Astrocyte (in vitro differentiated cells and primary cell): ENCODE results near the gene NOL11. TPM values are rescaled to one million over a fixed set of nuclear protein-coding genes. Genes with fewer than 3 reads are reported as not detected.

Source experiments
- DNase-seq: peaks from one replicate; pipeline ENCODE4 v3.0.0-alpha.2; 2010; ENCODE audit warnings: low read depth
- FAIRE-seq: peaks from 2 replicates; lab custom pipeline; 2011; peaks lifted over from hg19 to GRCh38; lab: Jason Lieb, UNC
- H2AFZ ChIP-seq: 2 replicates; pipeline ENCODE4 v1.6.0; 2012; ENCODE audit warnings: low read depth, low read length, inconsistent platforms
- H3K27ac ChIP-seq: 2 replicates; pipeline ENCODE4 v1.5.1; 2011; ENCODE audit warnings: low read depth, low read length, inconsistent platforms
- H3K27me3 ChIP-seq: 2 replicates; pipeline ENCODE4 v1.6.0; 2011; ENCODE audit warnings: low read length, inconsistent platforms; ENCODE audit not compliant: insufficient read depth
- H3K36me3 ChIP-seq: 2 replicates; pipeline ENCODE4 v1.5.1; 2011; ENCODE audit warnings: low read length, inconsistent platforms; ENCODE audit not compliant: insufficient read depth
- H3K4me1 ChIP-seq: 2 replicates; pipeline ENCODE4 v1.5.1; 2011; ENCODE audit warnings: low read length, inconsistent platforms; ENCODE audit not compliant: insufficient read depth
- H3K4me2 ChIP-seq: 2 replicates; pipeline ENCODE4 v1.6.0; 2012; ENCODE audit warnings: low read length, inconsistent platforms
- H3K4me3 ChIP-seq: 2 replicates; pipeline ENCODE4 v1.5.1; 2011; ENCODE audit warnings: low read depth, mild to moderate bottlenecking, low read length, inconsistent platforms; ENCODE audit not compliant: insufficient read depth
- H3K79me2 ChIP-seq: 2 replicates; pipeline ENCODE4 v1.6.0; 2012; ENCODE audit warnings: mild to moderate bottlenecking, low read length, inconsistent platforms; ENCODE audit not compliant: insufficient read depth
- H3K9ac ChIP-seq: 2 replicates; pipeline ENCODE4 v1.6.0; 2012; ENCODE audit warnings: mild to moderate bottlenecking, low read length, inconsistent platforms
- H3K9me3 ChIP-seq: 2 replicates; pipeline ENCODE4 v1.5.1; 2012; ENCODE audit warnings: low read depth, mild to moderate bottlenecking, low read length, inconsistent platforms; ENCODE audit not compliant: insufficient read depth
- H4K20me1 ChIP-seq: 2 replicates; pipeline ENCODE4 v1.6.0; 2012; ENCODE audit warnings: low read length, inconsistent platforms; ENCODE audit not compliant: insufficient read depth
- H3K27ac Mint-ChIP-seq: one replicate; pipeline ENCODE4 v1.8.0; 2021; ENCODE audit warnings: mild to moderate bottlenecking, mixed read lengths; ENCODE audit not compliant: unreplicated experiment
- H3K27me3 Mint-ChIP-seq: one replicate; pipeline ENCODE4 v1.8.0; 2021; ENCODE audit warnings: low read depth, mixed read lengths; ENCODE audit not compliant: unreplicated experiment
- H3K36me3 Mint-ChIP-seq: one replicate; pipeline ENCODE4 v1.8.0; 2021; ENCODE audit warnings: low read depth, mixed read lengths; ENCODE audit not compliant: unreplicated experiment
- H3K4me1 Mint-ChIP-seq: one replicate; pipeline ENCODE4 v1.8.0; 2021; ENCODE audit warnings: low read depth, mixed read lengths; ENCODE audit not compliant: unreplicated experiment
- H3K4me3 Mint-ChIP-seq: one replicate; pipeline ENCODE4 v1.8.0; 2021; ENCODE audit warnings: mild to moderate bottlenecking, moderate library complexity, mixed read lengths; ENCODE audit not compliant: unreplicated experiment
- H3K9me3 Mint-ChIP-seq: one replicate; pipeline ENCODE4 v1.8.0; 2021; ENCODE audit warnings: mild to moderate bottlenecking, mixed read lengths; ENCODE audit not compliant: unreplicated experiment
- EZH2 ChIP-seq: IDR thresholded peaks from 2 replicates; pipeline ENCODE4 v1.6.1; 2012; ENCODE audit warnings: mild to moderate bottlenecking, low read length, inconsistent platforms; ENCODE audit not compliant: insufficient read depth
- total RNA-seq: library from RNA; stranded (reverse); gene quantifications from 2 replicates; pipeline ENCODE4 v1.2.1, GENCODE V29; 2021
- TF ChIP-seq, protein P1 (sequence below): IDR thresholded peaks from 2 replicates; pipeline ENCODE4 v1.5.1; 2011; ENCODE audit warnings: low read depth, mild to moderate bottlenecking, inconsistent platforms, low read length, moderate library complexity; ENCODE audit not compliant: insufficient read depth

Gene NOL11
- total RNA-seq, 1 donor from 2014 or later, result 30.3 TPM

DNA sequence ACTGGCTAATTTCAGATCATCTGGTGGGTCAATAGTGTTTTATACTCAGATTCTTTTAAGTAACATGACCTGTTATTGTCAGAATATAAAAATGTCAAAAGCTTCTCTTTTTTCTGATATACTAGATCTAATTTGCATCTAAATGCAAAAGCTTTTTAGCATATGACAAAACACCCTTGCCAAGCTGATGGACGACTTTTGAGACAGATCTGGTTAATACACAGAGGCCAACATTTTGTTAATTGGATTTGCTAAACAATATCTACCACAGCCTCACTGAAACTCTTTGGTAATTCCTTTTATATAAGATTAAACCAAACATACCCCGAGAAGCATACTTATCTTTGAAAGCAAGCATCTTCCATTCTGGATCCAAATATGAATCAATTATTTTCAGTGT, 10.3 kb upstream of the NOL11 start:
- Histone ChIP-seq H4K20me1 (no peaks in the 10 kb centered on the region), H3K9ac (no peak overlapping the region), H3K36me3 (no peaks in the 10 kb centered on the region), H3K79me2 (no peaks in the 10 kb centered on the region), H3K27ac (no peak overlapping the region), H3K27me3 (no peaks in the 10 kb centered on the region), H3K4me3 (no peak overlapping the region), H2AFZ (no peak overlapping the region), H3K4me1 (no peaks in the 10 kb centered on the region), H3K9me3 (no peaks in the 10 kb centered on the region), H3K4me2 (no peak overlapping the region)
- DNase-seq, result no peak
- no peak for FAIRE-seq
- no peak overlapping the region for H3K4me3 Mint-ChIP-seq
- H3K36me3 Mint-ChIP-seq, result no peaks in the 10 kb centered on the region
- no peak for TF ChIP-seq EZH2
- TF ChIP-seq, protein P1, sequence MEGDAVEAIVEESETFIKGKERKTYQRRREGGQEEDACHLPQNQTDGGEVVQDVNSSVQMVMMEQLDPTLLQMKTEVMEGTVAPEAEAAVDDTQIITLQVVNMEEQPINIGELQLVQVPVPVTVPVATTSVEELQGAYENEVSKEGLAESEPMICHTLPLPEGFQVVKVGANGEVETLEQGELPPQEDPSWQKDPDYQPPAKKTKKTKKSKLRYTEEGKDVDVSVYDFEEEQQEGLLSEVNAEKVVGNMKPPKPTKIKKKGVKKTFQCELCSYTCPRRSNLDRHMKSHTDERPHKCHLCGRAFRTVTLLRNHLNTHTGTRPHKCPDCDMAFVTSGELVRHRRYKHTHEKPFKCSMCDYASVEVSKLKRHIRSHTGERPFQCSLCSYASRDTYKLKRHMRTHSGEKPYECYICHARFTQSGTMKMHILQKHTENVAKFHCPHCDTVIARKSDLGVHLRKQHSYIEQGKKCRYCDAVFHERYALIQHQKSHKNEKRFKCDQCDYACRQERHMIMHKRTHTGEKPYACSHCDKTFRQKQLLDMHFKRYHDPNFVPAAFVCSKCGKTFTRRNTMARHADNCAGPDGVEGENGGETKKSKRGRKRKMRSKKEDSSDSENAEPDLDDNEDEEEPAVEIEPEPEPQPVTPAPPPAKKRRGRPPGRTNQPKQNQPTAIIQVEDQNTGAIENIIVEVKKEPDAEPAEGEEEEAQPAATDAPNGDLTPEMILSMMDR, result no peak
- H3K27me3 Mint-ChIP-seq, result no peaks in the 10 kb centered on the region
- H3K4me1 Mint-ChIP-seq, result no peaks in the 10 kb centered on the region
- no peaks in the 10 kb centered on the region for H3K9me3 Mint-ChIP-seq
- no peak overlapping the region for H3K27ac Mint-ChIP-seq

DNA sequence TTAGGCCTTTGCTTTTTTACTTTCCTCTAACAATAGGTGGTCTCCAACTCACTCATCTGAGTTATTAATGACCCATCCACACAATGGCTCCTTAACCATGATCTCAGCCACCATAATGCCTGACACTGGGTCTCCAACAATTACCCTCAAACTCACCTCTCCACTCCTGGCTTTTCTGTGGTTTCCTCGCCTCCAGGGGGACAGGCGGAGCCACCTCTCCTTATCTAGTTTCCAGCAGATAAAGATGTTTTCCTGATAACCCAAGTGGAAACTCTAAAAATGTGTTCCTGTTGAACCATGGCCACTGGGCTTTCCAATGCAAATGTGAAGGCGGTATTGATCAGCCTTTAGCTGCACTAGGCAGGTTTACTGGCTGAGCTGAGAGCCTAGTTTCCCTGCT, 9.4 kb upstream of the NOL11 start:
- Histone ChIP-seq H3K27ac (no peak overlapping the region), H3K36me3 (no peaks in the 10 kb centered on the region), H3K9me3 (no peaks in the 10 kb centered on the region), H3K27me3 (no peaks in the 10 kb centered on the region), H3K4me1 (no peaks in the 10 kb centered on the region), H3K79me2 (no peaks in the 10 kb centered on the region), H3K9ac (no peak overlapping the region), H2AFZ (no peak overlapping the region), H3K4me2 (no peak overlapping the region), H3K4me3 (no peak overlapping the region), H4K20me1 (no peaks in the 10 kb centered on the region)
- DNase-seq, result no peak
- Mint-ChIP-seq H3K4me1 (no peaks in the 10 kb centered on the region), H3K27ac (no peak overlapping the region), H3K9me3 (no peaks in the 10 kb centered on the region), H3K4me3 (no peak overlapping the region), H3K27me3 (no peaks in the 10 kb centered on the region), H3K36me3 (no peaks in the 10 kb centered on the region)
- no peak for FAIRE-seq
- TF ChIP-seq, protein P1, result no peak
- no peak for TF ChIP-seq EZH2

DNA sequence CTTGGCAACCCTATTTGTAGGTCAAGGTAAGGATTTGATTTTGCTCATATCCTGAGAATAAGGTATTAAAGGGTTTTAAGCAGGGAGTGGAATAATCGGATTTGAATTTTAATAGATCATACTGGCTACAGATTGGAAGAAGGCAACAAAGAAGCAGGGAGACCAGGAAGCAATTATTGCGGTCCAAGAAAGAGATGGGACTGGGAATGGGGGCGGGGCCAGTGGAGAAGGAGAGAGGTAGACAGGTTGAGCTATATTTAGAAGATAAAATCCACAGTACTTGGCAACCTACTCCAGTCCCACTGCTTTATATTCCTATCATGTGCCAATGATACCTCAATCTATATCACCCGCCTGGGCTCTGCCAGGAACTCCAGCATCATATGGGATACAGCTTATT, 5.8 kb upstream of the NOL11 start:
- Histone ChIP-seq H3K79me2 (no peaks in the 10 kb centered on the region), H3K36me3 (no peaks in the 10 kb centered on the region), H3K27me3 (no peaks in the 10 kb centered on the region), H3K4me3 (no peak overlapping the region), H3K4me1 (peaks cover 1% of the 10 kb centered on the region), H3K9me3 (no peaks in the 10 kb centered on the region), H2AFZ (no peak overlapping the region), H3K27ac (no peak overlapping the region), H3K4me2 (no peak overlapping the region), H3K9ac (no peak overlapping the region), H4K20me1 (no peaks in the 10 kb centered on the region)
- no peak overlapping the region for H3K4me3 Mint-ChIP-seq
- no peaks in the 10 kb centered on the region for H3K36me3 Mint-ChIP-seq
- peaks cover 2% of the 10 kb centered on the region for H3K4me1 Mint-ChIP-seq
- TF ChIP-seq EZH2, result no peak
- TF ChIP-seq, protein P1, result no peak
- no peak overlapping the region for H3K27ac Mint-ChIP-seq
- no peaks in the 10 kb centered on the region for H3K9me3 Mint-ChIP-seq
- FAIRE-seq (no peak), DNase-seq (no peak)
- no peaks in the 10 kb centered on the region for H3K27me3 Mint-ChIP-seq
